H9 (cell line): ENCODE measurements around the gene CHD9. TPM values are rescaled to one million over a fixed set of nuclear protein-coding genes. Genes with fewer than 3 reads are reported as not detected.

Experiments used
- DNase-seq: peaks from one replicate; pipeline ENCODE4 v3.0.0-alpha.2; 2017
- H2AFZ ChIP-seq: one replicate; pipeline ENCODE4 v1.6.1; 2013; ENCODE audit warnings: mild to moderate bottlenecking, low read length, control low read depth, moderate library complexity
- H2AK5ac ChIP-seq: 2 replicates; pipeline ENCODE4 v1.6.1; 2013; ENCODE audit warnings: low read length, control low read depth, mixed read lengths; ENCODE audit not compliant: insufficient read length
- H2BK120ac ChIP-seq: one replicate; pipeline ENCODE4 v1.6.1; 2013; ENCODE audit warnings: low read depth, mild to moderate bottlenecking, low read length, control low read depth, inconsistent platforms; ENCODE audit not compliant: poor library complexity, severe bottlenecking
- H2BK12ac ChIP-seq: 2 replicates; pipeline ENCODE4 v1.6.1; 2013; ENCODE audit warnings: low read length, control low read depth, mixed read lengths, low read depth; ENCODE audit not compliant: insufficient read length
- H2BK15ac ChIP-seq: 2 replicates; pipeline ENCODE4 v1.6.1; 2013; ENCODE audit warnings: low read depth, low read length, control low read depth
- H2BK20ac ChIP-seq: one replicate; pipeline ENCODE4 v1.6.1; 2013; ENCODE audit warnings: low read depth, mild to moderate bottlenecking, low read length, control low read depth, inconsistent platforms; ENCODE audit not compliant: poor library complexity, severe bottlenecking
- H2BK5ac ChIP-seq: 2 replicates; pipeline ENCODE4 v1.6.1; 2013; ENCODE audit warnings: low read length, control low read depth, mixed read lengths; ENCODE audit not compliant: insufficient read length
- H3K14ac ChIP-seq: 2 replicates; pipeline ENCODE4 v1.6.1; 2013; ENCODE audit warnings: low read length, control low read depth; ENCODE audit not compliant: insufficient read depth
- H3K18ac ChIP-seq: 2 replicates; pipeline ENCODE4 v1.6.1; 2013; ENCODE audit warnings: low read depth, mild to moderate bottlenecking, mixed read lengths, low read length, control low read depth; ENCODE audit not compliant: insufficient read length
- H3K23ac ChIP-seq: 2 replicates; pipeline ENCODE4 v1.6.1; 2013; ENCODE audit warnings: low read length, control low read depth, mixed read lengths, low read depth; ENCODE audit not compliant: insufficient read length
- H3K23me2 ChIP-seq: 2 replicates; pipeline ENCODE4 v1.6.1; 2013; ENCODE audit warnings: low read depth, mild to moderate bottlenecking, mixed read lengths, low read length, control low read depth; ENCODE audit not compliant: insufficient read length, poor library complexity, severe bottlenecking
- H3K27ac ChIP-seq: 2 replicates; pipeline ENCODE4 v1.5.1; 2013; ENCODE audit warnings: low read length, control low read depth, mixed read lengths, low read depth; ENCODE audit not compliant: insufficient read length
- H3K27me3 ChIP-seq: 2 replicates; pipeline ENCODE4 v1.6.1; 2013; ENCODE audit warnings: low read length, control low read depth, inconsistent platforms; ENCODE audit not compliant: insufficient read depth
- H3K4ac ChIP-seq: 2 replicates; pipeline ENCODE4 v1.6.1; 2013; ENCODE audit warnings: low read depth, mild to moderate bottlenecking, control low read depth, inconsistent platforms, low read length, moderate library complexity
- H3K4me1 ChIP-seq: 2 replicates; pipeline ENCODE4 v1.6.1; 2013; ENCODE audit warnings: low read length, control low read depth, inconsistent platforms; ENCODE audit not compliant: insufficient read depth
- H3K4me2 ChIP-seq: 2 replicates; pipeline ENCODE4 v1.6.1; 2013; ENCODE audit warnings: low read length, control low read depth, mixed read lengths; ENCODE audit not compliant: insufficient read length, insufficient read depth
- H3K56ac ChIP-seq: 2 replicates; pipeline ENCODE4 v1.6.1; 2013; ENCODE audit warnings: low read depth, mild to moderate bottlenecking, mixed read lengths, low read length, control low read depth; ENCODE audit not compliant: insufficient read length
- H3K79me1 ChIP-seq: 2 replicates; pipeline ENCODE4 v1.6.1; 2013; ENCODE audit warnings: low read depth, mild to moderate bottlenecking, moderate library complexity, low read length, control low read depth, inconsistent platforms; ENCODE audit not compliant: insufficient read depth, poor library complexity, severe bottlenecking
- H3K79me2 ChIP-seq: 2 replicates; pipeline ENCODE4 v1.6.1; 2013; ENCODE audit warnings: low read length, control low read depth, inconsistent platforms; ENCODE audit not compliant: insufficient read depth
- H3K9ac ChIP-seq: 2 replicates; pipeline ENCODE4 v1.6.1; 2013; ENCODE audit warnings: low read length, control low read depth, mixed read lengths; ENCODE audit not compliant: insufficient read length; ENCODE audit errors: extremely low read depth
- H3K9me3 ChIP-seq: one replicate; pipeline ENCODE4 v1.6.1; 2013; ENCODE audit warnings: low read depth, low read length, inconsistent platforms; ENCODE audit not compliant: control insufficient read depth
- H3T11ph ChIP-seq: one replicate; pipeline ENCODE4 v1.6.1; 2013; ENCODE audit warnings: mild to moderate bottlenecking, low read length, control low read depth, inconsistent platforms
- H4K20me1 ChIP-seq: one replicate; pipeline ENCODE4 v1.6.1; 2013; ENCODE audit not compliant: control insufficient read depth, insufficient read length, insufficient read depth
- H4K5ac ChIP-seq: 2 replicates; pipeline ENCODE4 v1.6.1; 2013; ENCODE audit warnings: low read depth, mild to moderate bottlenecking, mixed read lengths, low read length, control low read depth; ENCODE audit not compliant: insufficient read length
- H4K8ac ChIP-seq: replicated peaks from 2 replicates; pipeline ENCODE4 v1.6.1; 2013; ENCODE audit warnings: low read length, control low read depth, mixed read lengths, low read depth; ENCODE audit not compliant: insufficient read length
- H4K91ac ChIP-seq: 2 replicates; pipeline ENCODE4 v1.6.1; 2013; ENCODE audit warnings: low read depth, mild to moderate bottlenecking, moderate library complexity, mixed read lengths, low read length, control low read depth; ENCODE audit not compliant: insufficient read length
- H3K27ac Mint-ChIP-seq, 3 experiments: 2 replicates in 2 of 3; 3 replicates in 1 of 3; pipeline ENCODE4 v1.8.0; 2020 to 2021; ENCODE audit warnings: mixed read lengths in 3 of 3, mild to moderate bottlenecking in 1 of 3, moderate library complexity in 1 of 3
- H3K27me3 Mint-ChIP-seq: 2 replicates; pipeline ENCODE4 v1.8.0; 2021; ENCODE audit warnings: low read depth, mild to moderate bottlenecking, moderate library complexity, mixed read lengths
- H3K36me3 Mint-ChIP-seq, 3 experiments: 2 replicates in 2 of 3; 3 replicates in 1 of 3; pipeline ENCODE4 v1.8.0; 2020 to 2021; ENCODE audit warnings: low read depth in 3 of 3, mixed read lengths in 3 of 3; ENCODE audit not compliant: insufficient read depth in 1 of 3
- H3K4me1 Mint-ChIP-seq, 2 experiments: 2 replicates each; pipeline ENCODE4 v1.8.0; 2020; ENCODE audit warnings: mixed read lengths in 2 of 2
- H3K4me3 Mint-ChIP-seq, 2 experiments: 2 replicates in 1 of 2; 3 replicates in 1 of 2; pipeline ENCODE4 v1.8.0; 2020 to 2021; ENCODE audit warnings: mild to moderate bottlenecking in 2 of 2, mixed read lengths in 2 of 2, moderate library complexity in 1 of 2
- H3K9me3 Mint-ChIP-seq, 2 experiments: 2 replicates in 1 of 2; 3 replicates in 1 of 2; pipeline ENCODE4 v1.8.0; 2020; ENCODE audit warnings: mild to moderate bottlenecking in 2 of 2, mixed read lengths in 2 of 2, moderate library complexity in 1 of 2
- CTCF ChIP-seq: fragments of 200-600 bp; sonication (generic); conservative IDR thresholded peaks from 3 replicates; pipeline ENCODE4 v1.8.0; 2021; ENCODE audit warnings: antibody characterized with exemption, mild to moderate bottlenecking
- total RNA-seq: library from RNA; stranded (reverse); gene quantifications from 2 replicates; pipeline ENCODE4 v1.2.1, GENCODE V29; 2021

The CHD9 gene
- total RNA-seq, 1 experiment from 2014 or later, result 46.2 TPM

- Histone ChIP-seq H3K18ac (no peak overlapping the region), H3K9me3 (no peaks in the 10 kb centered on the region), H2BK20ac (no peak overlapping the region), H3K27ac (no peak overlapping the region), H3K9ac (no peak overlapping the region), H3K4me1 (no peaks in the 10 kb centered on the region), H4K8ac (no peak overlapping the region), H2AFZ (no peak overlapping the region), H4K5ac (no peak overlapping the region), H3K14ac (no peak overlapping the region), H2BK12ac (no peak overlapping the region), H3K79me1 (no peaks in the 10 kb centered on the region), H3K56ac (no peak overlapping the region), H2BK5ac (no peak overlapping the region), H3K23me2 (no peaks in the 10 kb centered on the region), H3T11ph (no peak overlapping the region), H4K91ac (no peak overlapping the region), H3K4ac (no peak overlapping the region), H2BK120ac (no peak overlapping the region), H2BK15ac (no peak overlapping the region), H4K20me1 (no peaks in the 10 kb centered on the region), H3K27me3 (no peaks in the 10 kb centered on the region), H3K4me2 (no peak overlapping the region), H2AK5ac (no peak overlapping the region), H3K23ac (no peak overlapping the region), H3K79me2 (no peaks in the 10 kb centered on the region)
- Mint-ChIP-seq H3K36me3 (no peaks in the 10 kb centered on the region), H3K27me3 (no peaks in the 10 kb centered on the region), H3K9me3 (no peaks in the 10 kb centered on the region), H3K27ac (no peak overlapping the region), H3K4me1 (no peaks in the 10 kb centered on the region), H3K4me3 (no peak overlapping the region)
- no peak for DNase-seq
- no peak for TF ChIP-seq CTCF
These were observed 316.0 kb downstream of the CHD9 start for GRCh38 chr16:53370827-53371226.
